Measurements from ENCODE around the gene PGP. TPM values are rescaled to one million over a fixed set of nuclear protein-coding genes. Genes with fewer than 3 reads are reported as not detected.

Gene PGP
- total RNA-seq, 1 experiment from 2014 or later: 36.2 TPM

- TF ChIP-seq, protein P1, sequence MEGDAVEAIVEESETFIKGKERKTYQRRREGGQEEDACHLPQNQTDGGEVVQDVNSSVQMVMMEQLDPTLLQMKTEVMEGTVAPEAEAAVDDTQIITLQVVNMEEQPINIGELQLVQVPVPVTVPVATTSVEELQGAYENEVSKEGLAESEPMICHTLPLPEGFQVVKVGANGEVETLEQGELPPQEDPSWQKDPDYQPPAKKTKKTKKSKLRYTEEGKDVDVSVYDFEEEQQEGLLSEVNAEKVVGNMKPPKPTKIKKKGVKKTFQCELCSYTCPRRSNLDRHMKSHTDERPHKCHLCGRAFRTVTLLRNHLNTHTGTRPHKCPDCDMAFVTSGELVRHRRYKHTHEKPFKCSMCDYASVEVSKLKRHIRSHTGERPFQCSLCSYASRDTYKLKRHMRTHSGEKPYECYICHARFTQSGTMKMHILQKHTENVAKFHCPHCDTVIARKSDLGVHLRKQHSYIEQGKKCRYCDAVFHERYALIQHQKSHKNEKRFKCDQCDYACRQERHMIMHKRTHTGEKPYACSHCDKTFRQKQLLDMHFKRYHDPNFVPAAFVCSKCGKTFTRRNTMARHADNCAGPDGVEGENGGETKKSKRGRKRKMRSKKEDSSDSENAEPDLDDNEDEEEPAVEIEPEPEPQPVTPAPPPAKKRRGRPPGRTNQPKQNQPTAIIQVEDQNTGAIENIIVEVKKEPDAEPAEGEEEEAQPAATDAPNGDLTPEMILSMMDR (IDR thresholded peaks at IDR 0.05; ENCODE audit: insufficient read depth in 1 of 2, low read depth in 1 of 2, low read length in 1 of 2, severe bottlenecking in 1 of 2, unreplicated experiment in 1 of 2): no peak
- Histone ChIP-seq H3K36me3 (ENCODE audit: control insufficient read depth, insufficient read depth, low read length) (no peaks in the 10 kb centered on the region; the same call in none of the 2 replicates), H3K4me1 (no peaks in the 10 kb centered on the region), H3K4me3 (ENCODE audit: low read depth, low read length) (no peak overlapping the region), H3K27me3 (replicated peaks; ENCODE audit: control insufficient read depth, insufficient read depth, low read length) (no peaks in the 10 kb centered on the region), H3K9me3 (no peaks in the 10 kb centered on the region)
- Mint-ChIP-seq H3K4me3 (ENCODE audit: unreplicated experiment) (no peak overlapping the region), H3K27ac (ENCODE audit: unreplicated experiment) (no peak overlapping the region), H3K4me1 (ENCODE audit: low read depth, unreplicated experiment) (no peaks in the 10 kb centered on the region), H3K9me3 (ENCODE audit: unreplicated experiment) (no peaks in the 10 kb centered on the region), H3K36me3 (ENCODE audit: insufficient read depth, unreplicated experiment) (peaks cover 84% of the 10 kb centered on the region), H3K27me3 (ENCODE audit: insufficient read depth, unreplicated experiment) (no peaks in the 10 kb centered on the region)
- intact Hi-C loops (cut with micrococcal nuclease; ENCODE audit: unreplicated experiment): no loop called here
- no peak for DNase-seq
- CTCF ChIA-PET: interaction anchor here (0.7 kb wide), 1 partner anchor 20 kb away, joined by 4 read pairs; no protein-coding TSS in a partner anchor
- BruUV-seq (replicated peaks): no TSS peak
- POLR2A ChIA-PET: no interaction called here
Observed at GRCh38 chr16:2246301-2246885, 31.8 kb upstream of the PGP start.

- TF ChIP-seq, protein P1 (IDR thresholded peaks at IDR 0.05; ENCODE audit: insufficient read depth in 1 of 2, low read depth in 1 of 2, low read length in 1 of 2, severe bottlenecking in 1 of 2, unreplicated experiment in 1 of 2): no peak
- DNase-seq: no peak
- H3K4me3 ChIP-seq (ENCODE audit: low read depth, low read length): no peak overlapping the region
- no peaks in the 10 kb centered on the region for H3K9me3 ChIP-seq
- ChIA-PET CTCF (no interaction called here), POLR2A (no interaction called here)
- Mint-ChIP-seq H3K4me1 (ENCODE audit: low read depth, unreplicated experiment) (no peaks in the 10 kb centered on the region), H3K27me3 (ENCODE audit: insufficient read depth, unreplicated experiment) (no peaks in the 10 kb centered on the region), H3K36me3 (ENCODE audit: insufficient read depth, unreplicated experiment) (peaks cover 72% of the 10 kb centered on the region), H3K4me3 (ENCODE audit: unreplicated experiment) (no peak overlapping the region), H3K9me3 (ENCODE audit: unreplicated experiment) (no peaks in the 10 kb centered on the region), H3K27ac (ENCODE audit: unreplicated experiment) (no peak overlapping the region)
- intact Hi-C loops (cut with micrococcal nuclease; ENCODE audit: unreplicated experiment): no loop called here
- no peaks in the 10 kb centered on the region; the same call in none of the 2 replicates for H3K36me3 ChIP-seq (ENCODE audit: control insufficient read depth, insufficient read depth, low read length)
- BruUV-seq (replicated peaks): no TSS peak
- H3K27me3 ChIP-seq (replicated peaks; ENCODE audit: control insufficient read depth, insufficient read depth, low read length): no peaks in the 10 kb centered on the region
- no peaks in the 10 kb centered on the region for H3K4me1 ChIP-seq
Observed at GRCh38 chr16:2244926-2245795, 30.5 kb upstream of the PGP start.

GRCh38 chr16:2244301-2244700 is 29.7 kb upstream of the PGP start:
- H3K36me3 Mint-ChIP-seq (ENCODE audit: insufficient read depth, unreplicated experiment): peaks cover 67% of the 10 kb centered on the region
- no peaks in the 10 kb centered on the region for H3K27me3 ChIP-seq (replicated peaks; ENCODE audit: control insufficient read depth, insufficient read depth, low read length)
- no peaks in the 10 kb centered on the region for H3K9me3 ChIP-seq
- H3K27ac Mint-ChIP-seq (ENCODE audit: unreplicated experiment): no peak overlapping the region
- TF ChIP-seq, protein P1 (IDR thresholded peaks at IDR 0.05; ENCODE audit: insufficient read depth in 1 of 2, low read depth in 1 of 2, low read length in 1 of 2, severe bottlenecking in 1 of 2, unreplicated experiment in 1 of 2): no peak
- intact Hi-C loops (cut with micrococcal nuclease; ENCODE audit: unreplicated experiment): no loop called here
- POLR2A ChIA-PET: no interaction called here
- no peak overlapping the region for H3K4me3 ChIP-seq (ENCODE audit: low read depth, low read length)
- H3K4me3 Mint-ChIP-seq (ENCODE audit: unreplicated experiment): no peak overlapping the region
- H3K9me3 Mint-ChIP-seq (ENCODE audit: unreplicated experiment): no peaks in the 10 kb centered on the region
- BruUV-seq (replicated peaks): no TSS peak
- no peaks in the 10 kb centered on the region; the same call in none of the 2 replicates for H3K36me3 ChIP-seq (ENCODE audit: control insufficient read depth, insufficient read depth, low read length)
- H3K27me3 Mint-ChIP-seq (ENCODE audit: insufficient read depth, unreplicated experiment): no peaks in the 10 kb centered on the region
- no peak for DNase-seq
- H3K4me1 ChIP-seq: no peaks in the 10 kb centered on the region
- CTCF ChIA-PET: no interaction called here
- H3K4me1 Mint-ChIP-seq (ENCODE audit: low read depth, unreplicated experiment): no peaks in the 10 kb centered on the region
